ENCODE measurements around the gene SCO1. TPM values are rescaled to one million over a fixed set of nuclear protein-coding genes. Genes with fewer than 3 reads are reported as not detected.

The SCO1 gene
- total and polyA plus RNA-seq, 7 donors: 12.2 to 37.5 (median 22.1) TPM

GRCh38 chr17:10727192-10727591, 29.9 kb upstream of the SCO1 start:
- TF ChIP-seq EP300 (IDR thresholded peaks at IDR 0.05): no peak
- TF ChIP-seq POLR2AphosphoS5 (IDR thresholded peaks at IDR 0.05): no peak
- Histone ChIP-seq H3K4me3 (no peak overlapping the region), H3K4me1 (peaks cover 2 to 17% (median 10%) of the 10 kb centered on the region in 4 donors), H3K9me3 (no peaks in the 10 kb centered on the region), H3K27ac (no peak overlapping the region), H3K36me3 (peaks cover 0 to 46% (median 14%) of the 10 kb centered on the region in 4 donors), H3K27me3 (no peaks in the 10 kb centered on the region)
- intact Hi-C loops (cut with DNase I): no loop called here
- DNase-seq: no peak
- 82 to 86% methylated on average over 5 of the region's 5 CpGs for whole genome bisulfite sequencing, 2 donors

- Histone ChIP-seq H3K9me3 (no peaks in the 10 kb centered on the region), H3K27ac (no peak overlapping the region), H3K27me3 (no peaks in the 10 kb centered on the region), H3K4me1 (peaks cover 2 to 15% (median 8%) of the 10 kb centered on the region in 4 donors), H3K4me3 (no peak overlapping the region), H3K36me3 (peaks cover 0 to 55% (median 14%) of the 10 kb centered on the region in 4 donors)
- TF ChIP-seq POLR2AphosphoS5 (IDR thresholded peaks at IDR 0.05) (no peak), CTCF (IDR thresholded peaks at IDR 0.05) (no peak), EP300 (IDR thresholded peaks at IDR 0.05) (no peak), POLR2A (IDR thresholded peaks at IDR 0.05) (no peak)
- no peak for DNase-seq
- WGBS, 2 donors: 62 to 72% methylated on average over 2 of the region's 2 CpGs
- intact Hi-C loops (cut with DNase I): no loop called here
These were observed 28.9 kb upstream of the SCO1 start for GRCh38 chr17:10726196-10726595.

- DNase-seq: no peak
- Histone ChIP-seq H3K4me3 (no peak overlapping the region), H3K27me3 (no peaks in the 10 kb centered on the region), H3K9me3 (no peaks in the 10 kb centered on the region), H3K36me3 (peaks cover 0 to 64% (median 14%) of the 10 kb centered on the region in 4 donors), H3K27ac (no peak overlapping the region), H3K4me1 (peaks cover 0 to 7% (median 1%) of the 10 kb centered on the region in 4 donors)
- TF ChIP-seq POLR2A (IDR thresholded peaks at IDR 0.05): no peak
- TF ChIP-seq POLR2AphosphoS5 (IDR thresholded peaks at IDR 0.05): no peak
- 68 to 84% methylated on average over 3 of the region's 3 CpGs for WGBS, 2 donors
- intact Hi-C loops (cut with DNase I): no loop called here
These were observed 27.9 kb upstream of the SCO1 start for GRCh38 chr17:10725262-10725661.

GRCh38 chr17:10724546-10725195, 27.3 kb upstream of the SCO1 start:
- no peaks in the 10 kb centered on the region for H3K27me3 ChIP-seq
- TF ChIP-seq POLR2AphosphoS5 (IDR thresholded peaks at IDR 0.05) (no peak), EP300 (IDR thresholded peaks at IDR 0.05) (no peak), CTCF (IDR thresholded peaks at IDR 0.05) (no peak), POLR2A (IDR thresholded peaks at IDR 0.05) (no peak)
- H3K27ac ChIP-seq: no peak overlapping the region
- WGBS, 2 donors: 38 to 81% methylated on average over 11 of the region's 11 CpGs
- H3K4me3 ChIP-seq: no peak overlapping the region
- DNase-seq: no peak
- no peaks in the 10 kb centered on the region for H3K9me3 ChIP-seq
- H3K36me3 ChIP-seq: peaks cover 0 to 69% (median 14%) of the 10 kb centered on the region in 4 donors
- peaks cover 0 to 7% (median 1%) of the 10 kb centered on the region in 4 donors for H3K4me1 ChIP-seq
- intact Hi-C loops (cut with DNase I): no loop called here

GRCh38 chr17:10718547-10718946, 21.2 kb upstream of the SCO1 start:
- Histone ChIP-seq H3K27me3 (no peaks in the 10 kb centered on the region), H3K36me3 (peaks cover 0 to 76% (median 7%) of the 10 kb centered on the region in 4 donors), H3K4me3 (no peak overlapping the region), H3K9me3 (no peaks in the 10 kb centered on the region), H3K4me1 (no peaks in the 10 kb centered on the region), H3K27ac (no peak overlapping the region)
- DNase-seq: no peak
- 8 to 34% methylated on average over 1 of the region's 1 CpG for WGBS, 2 donors
- intact Hi-C loops (cut with DNase I): no loop called here
- TF ChIP-seq POLR2AphosphoS5 (IDR thresholded peaks at IDR 0.05): no peak
- TF ChIP-seq CTCF (IDR thresholded peaks at IDR 0.05): no peak
- TF ChIP-seq POLR2A (IDR thresholded peaks at IDR 0.05): no peak
- TF ChIP-seq EP300 (IDR thresholded peaks at IDR 0.05): no peak

Data from sigmoid colon (tissue), 7 donors.